ENCODE data around the gene MAML1.
"Not testable (repeated sequence)": the region's sequence is repeated elsewhere in the genome, so short reads cannot be mapped to it uniquely, and the experiment has no call there.

Gene MAML1

DNA sequence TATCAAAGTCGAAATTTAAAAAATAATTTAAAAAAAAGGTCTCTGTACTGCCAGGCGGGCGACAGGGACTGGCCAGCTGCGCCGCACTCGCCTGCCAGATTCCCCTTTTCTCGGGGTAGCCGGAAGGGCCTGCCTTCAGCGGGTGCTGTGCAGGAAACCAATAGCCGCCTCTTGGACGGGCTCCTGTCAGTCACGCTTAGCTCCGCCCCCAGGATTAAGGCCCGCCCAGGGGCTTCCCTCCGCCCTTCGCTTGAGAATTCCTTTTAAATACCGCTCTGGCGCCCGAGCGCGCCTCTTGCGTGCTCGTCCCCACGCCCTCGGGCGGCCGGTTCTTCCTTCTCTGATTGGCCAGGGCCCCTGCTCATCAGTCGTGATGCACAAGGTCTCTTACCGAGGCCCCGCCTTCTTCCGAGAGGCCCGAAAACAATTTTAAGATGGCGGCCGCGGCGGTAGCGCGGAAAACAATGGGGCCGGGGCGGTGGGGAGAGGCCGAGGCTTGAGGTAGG is at the start of gene MAML1:
MAML1 (plus strand) TSS at position 411 of the 506 bp plus-strand sequence. CDS start 291 bp downstream, outside the sequence.
- DNase-seq = peak; percentile 100

DNA sequence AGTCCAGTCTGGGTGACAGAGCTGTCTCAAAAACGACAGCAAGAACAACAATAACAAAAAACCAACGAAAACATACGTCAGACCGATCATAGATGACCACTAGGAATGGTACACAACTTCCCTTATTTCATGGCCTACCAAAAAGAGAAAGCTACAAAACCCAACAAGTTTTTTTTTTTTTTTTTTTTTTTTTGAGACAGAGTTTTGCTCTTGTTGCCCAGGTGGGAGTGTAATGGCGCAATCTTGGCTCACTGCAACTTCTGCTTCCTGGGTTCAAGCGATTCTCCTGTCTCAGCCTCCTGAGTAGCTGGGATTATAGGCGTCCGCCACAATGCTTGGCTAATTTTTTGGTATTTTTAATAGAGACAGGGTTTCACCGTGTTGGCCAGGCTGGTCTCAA is 43.4 kb upstream of the MAML1 start:
- not testable (repeated sequence) for DNase-seq

- no peak for DNase-seq
Observed at GRCh38 chr5:179694561-179694960, 38.1 kb upstream of the MAML1 start.

DNA sequence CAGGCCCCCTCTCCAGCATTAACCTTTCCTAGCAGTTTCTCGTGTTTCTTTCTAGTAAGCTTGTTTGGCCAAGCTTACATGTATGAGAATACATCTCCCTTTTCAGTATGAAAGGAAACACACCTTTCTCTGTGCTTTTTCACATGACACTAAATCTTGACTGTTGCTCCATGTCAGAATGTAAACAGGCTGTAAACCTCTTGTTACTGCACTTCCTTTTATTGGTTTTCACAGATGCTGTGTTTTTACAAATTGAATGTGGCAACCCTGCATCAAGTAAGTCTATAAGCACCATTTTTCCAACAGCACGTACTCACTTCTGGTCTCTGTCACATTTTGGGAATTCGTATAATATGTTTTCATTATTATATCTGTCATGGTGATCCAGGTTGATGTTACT is 36.0 kb upstream of the MAML1 start:
- no peak for DNase-seq

DNA sequence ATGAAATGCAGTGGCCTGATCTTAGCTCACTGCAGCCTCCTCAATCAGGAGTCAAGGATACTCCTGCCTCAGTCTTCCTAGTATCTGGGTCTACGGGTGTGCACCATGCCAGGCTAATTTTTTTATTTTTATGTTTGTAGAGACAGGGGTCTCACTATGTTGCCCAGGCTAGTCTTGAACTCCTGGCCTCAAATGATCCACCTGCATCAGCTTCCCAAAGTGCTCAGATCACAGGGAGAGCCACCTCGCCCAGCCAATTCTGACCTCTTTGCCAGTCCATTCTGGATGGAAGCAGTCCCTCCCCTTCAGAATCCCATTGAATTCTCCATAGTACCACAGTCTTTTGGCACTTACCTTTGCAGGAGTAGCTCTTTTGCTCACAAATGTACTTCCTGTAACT is 35.5 kb upstream of the MAML1 start:
- DNase-seq = no peak

- DNase-seq = not testable (repeated sequence)
Observed at GRCh38 chr5:179697543-179697942, 35.1 kb upstream of the MAML1 start.

DNA sequence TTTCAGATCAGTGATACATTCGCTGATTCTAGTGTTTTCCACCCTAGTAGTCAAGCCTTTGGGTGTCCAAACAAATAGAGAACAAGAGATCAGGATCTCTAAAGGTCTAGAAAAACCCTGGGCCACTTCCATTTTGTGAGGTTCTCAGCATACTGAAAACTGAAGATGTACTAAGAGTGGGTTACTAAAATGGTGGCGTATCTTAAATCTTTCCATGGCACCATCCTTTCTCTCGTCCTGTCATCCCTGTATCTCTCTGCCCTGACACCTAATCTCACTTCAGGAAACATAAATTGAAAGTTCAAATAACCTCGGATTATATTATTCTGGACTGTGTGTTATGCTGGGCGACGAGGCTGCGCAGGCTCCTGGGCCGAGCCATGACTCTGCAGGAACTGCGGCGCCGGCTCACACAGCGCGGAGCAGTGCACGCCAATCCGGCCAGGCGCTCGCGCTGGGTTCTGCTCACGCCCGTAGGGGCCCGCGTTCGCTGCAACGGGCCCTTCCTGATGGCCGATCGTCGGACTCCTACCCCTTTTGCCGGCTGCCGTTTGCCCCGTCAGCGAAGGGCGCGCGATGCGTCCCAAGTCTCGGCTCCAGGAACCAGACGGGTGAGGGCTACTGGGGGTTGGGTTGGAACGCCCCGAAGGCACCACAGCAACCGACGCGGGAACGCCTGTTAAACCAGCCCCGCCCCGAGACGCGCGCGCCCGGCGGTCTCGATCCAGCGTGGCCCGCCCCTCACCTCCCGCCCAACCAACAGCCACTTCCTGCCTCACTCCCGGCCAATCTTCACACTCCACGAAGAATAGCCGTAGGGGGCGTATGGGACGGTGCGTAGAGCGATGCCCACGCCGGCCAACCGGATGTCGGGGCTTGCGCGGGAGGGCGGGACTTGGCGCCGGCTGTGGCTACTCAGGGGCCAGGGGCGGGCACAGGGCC is 34.4 kb upstream of the MAML1 start:
- DNase-seq = peak; percentile 100

GRCh38 chr5:179698935-179699615 is 33.5 kb upstream of the MAML1 start, which contains the start of gene CANX:
Gene CANX (plus strand): TSS chr5:179698967. CDS start chr5:179705682, 6,715 bp downstream.
- no peak for DNase-seq

GRCh38 chr5:179699616-179700237 is 32.9 kb upstream of the MAML1 start:
- peak; percentile 24 for DNase-seq

DNA sequence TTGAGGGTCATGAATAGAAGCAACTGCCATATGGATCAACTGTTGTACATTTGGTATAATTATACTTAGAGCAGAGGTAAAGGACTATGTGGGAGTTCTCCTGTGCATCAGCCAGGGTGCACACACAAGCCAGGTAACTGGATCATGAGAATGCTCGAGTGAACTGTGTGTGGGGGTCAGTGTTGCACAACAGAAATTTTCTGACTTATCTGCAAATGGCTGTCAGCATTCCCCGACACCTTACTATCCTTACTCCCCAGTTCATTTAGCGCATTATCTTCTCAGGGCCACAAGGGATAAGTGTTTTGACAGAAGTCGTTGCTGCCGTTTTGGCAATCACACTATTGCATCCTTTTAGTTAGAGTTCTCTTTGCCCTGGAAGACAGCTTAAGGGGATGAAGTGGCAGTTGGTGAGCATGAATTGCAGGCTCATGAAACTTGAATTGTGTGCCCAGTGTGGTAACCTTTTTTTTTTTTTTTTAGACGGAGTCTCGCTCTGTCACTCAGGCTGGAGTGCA is 32.2 kb upstream of the MAML1 start:
- no peak for DNase-seq

DNA sequence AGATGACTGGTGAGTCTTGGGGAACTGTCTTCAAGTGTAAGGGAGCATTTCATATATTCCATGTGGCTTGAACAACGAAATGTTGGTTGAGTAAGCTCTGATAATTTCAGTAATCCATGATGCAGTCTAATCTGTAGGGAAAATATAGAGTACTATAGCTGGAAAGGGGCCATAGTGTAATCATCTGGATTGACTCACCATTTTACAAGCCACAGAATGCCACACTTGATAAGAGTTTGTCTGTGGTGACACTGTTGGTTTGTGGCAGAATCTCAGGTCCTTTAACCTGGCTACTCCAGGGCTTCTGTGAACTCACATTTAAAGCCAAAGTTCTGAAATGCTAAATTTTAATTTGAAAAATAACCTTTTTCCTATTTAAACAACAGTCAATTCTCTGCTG is 16.3 kb upstream of the MAML1 start:
- DNase-seq = no peak

- DNase-seq = no peak
Observed at GRCh38 chr5:179720222-179720621, 12.4 kb upstream of the MAML1 start.

DNA sequence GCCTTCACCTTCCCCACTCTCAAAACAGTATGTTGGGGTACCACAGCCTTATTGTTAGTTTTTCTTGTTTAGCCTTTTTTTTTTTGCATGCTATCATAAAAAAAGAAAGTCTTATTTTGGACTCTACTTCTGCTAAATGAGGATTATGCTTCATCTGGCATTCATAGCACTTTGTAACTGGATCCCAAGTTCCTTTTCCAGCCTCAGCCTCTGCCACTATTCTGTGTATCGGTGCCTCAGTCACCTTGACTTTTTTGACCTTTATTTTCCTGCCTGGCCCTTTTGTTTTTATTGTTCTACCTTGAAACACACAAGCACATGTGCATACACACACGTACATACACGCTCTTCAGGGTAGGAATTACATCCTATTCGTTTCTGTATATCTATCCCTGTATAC is 8.5 kb upstream of the MAML1 start:
- DNase-seq = no peak

DNA sequence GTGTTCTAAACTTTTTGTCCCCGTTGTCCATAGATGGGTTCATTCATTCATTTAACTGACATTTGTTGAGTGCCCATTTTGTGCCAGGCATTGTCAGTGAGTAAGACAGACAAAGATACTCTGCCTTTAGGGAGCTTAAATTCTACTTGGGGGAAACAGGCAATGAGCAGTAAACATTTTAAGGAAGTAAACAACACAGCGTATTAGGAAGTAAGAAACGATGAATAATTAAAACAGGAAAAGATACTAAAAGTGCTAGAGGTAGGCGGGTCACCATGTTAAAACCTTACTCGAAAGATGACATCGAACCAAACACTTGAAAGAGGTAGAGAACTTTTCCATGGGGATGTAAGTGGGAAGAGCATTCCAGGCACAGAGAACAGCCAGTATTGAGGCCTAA is 5.5 kb upstream of the MAML1 start:
- no peak for DNase-seq

GRCh38 chr5:179729303-179729702 is 3.3 kb upstream of the MAML1 start:
- DNase-seq = no peak

DNA sequence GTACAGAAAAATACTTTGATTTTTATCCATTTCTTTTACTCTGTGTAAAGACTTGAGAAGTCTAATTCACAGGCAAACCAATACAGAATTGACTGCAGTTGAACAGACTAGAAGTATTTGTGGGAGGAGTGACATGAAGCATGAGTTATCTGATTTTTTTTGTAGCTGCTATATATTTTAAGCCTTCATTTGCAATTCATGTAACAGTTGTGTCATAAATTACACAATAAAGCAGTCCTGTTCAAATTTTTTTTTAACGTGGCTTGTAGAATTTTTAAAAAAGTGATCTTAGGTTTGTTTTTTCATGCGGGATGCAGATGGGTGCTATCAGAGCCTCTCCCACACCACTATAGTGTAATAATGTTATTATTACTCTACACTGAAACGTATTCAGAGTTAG is 2.9 kb upstream of the MAML1 start:
- DNase-seq = no peak

- DNase-seq = no peak
Observed at GRCh38 chr5:179730356-179730755, 2.3 kb upstream of the MAML1 start.

GRCh38 chr5:179730852-179731251 is 1.8 kb upstream of the MAML1 start:
- DNase-seq = no peak

DNA sequence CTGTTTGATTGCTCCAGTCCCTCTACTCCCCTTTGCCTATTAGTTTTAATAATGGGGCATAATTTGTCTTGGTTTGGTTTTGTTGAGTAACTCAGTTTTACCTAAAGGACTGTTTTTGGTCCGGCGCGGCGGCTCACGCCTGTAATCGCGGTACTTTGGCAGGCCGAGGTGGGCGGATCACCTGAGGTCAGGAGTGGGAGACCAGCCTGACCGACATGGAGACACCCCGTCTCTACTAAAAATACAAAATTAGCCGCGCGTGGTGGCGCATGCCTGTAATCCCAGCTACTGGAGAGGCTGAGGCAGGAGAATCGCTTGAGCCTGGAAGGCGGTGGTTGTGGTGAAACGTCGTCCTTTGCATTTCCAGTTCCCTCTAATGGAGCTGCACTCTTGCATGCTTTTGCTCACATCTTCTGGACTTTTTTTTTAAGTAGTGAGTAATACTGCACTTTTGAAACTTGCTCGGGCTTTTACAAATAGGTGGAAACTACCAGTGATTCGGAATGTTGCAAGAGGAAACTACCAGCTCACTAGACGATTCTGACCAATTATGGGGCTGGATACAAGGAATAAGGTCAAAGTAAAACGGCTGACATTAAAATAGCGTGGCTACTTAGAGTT is 721 bp upstream of the MAML1 start:
- DNase-seq = peak; percentile 63

DNA sequence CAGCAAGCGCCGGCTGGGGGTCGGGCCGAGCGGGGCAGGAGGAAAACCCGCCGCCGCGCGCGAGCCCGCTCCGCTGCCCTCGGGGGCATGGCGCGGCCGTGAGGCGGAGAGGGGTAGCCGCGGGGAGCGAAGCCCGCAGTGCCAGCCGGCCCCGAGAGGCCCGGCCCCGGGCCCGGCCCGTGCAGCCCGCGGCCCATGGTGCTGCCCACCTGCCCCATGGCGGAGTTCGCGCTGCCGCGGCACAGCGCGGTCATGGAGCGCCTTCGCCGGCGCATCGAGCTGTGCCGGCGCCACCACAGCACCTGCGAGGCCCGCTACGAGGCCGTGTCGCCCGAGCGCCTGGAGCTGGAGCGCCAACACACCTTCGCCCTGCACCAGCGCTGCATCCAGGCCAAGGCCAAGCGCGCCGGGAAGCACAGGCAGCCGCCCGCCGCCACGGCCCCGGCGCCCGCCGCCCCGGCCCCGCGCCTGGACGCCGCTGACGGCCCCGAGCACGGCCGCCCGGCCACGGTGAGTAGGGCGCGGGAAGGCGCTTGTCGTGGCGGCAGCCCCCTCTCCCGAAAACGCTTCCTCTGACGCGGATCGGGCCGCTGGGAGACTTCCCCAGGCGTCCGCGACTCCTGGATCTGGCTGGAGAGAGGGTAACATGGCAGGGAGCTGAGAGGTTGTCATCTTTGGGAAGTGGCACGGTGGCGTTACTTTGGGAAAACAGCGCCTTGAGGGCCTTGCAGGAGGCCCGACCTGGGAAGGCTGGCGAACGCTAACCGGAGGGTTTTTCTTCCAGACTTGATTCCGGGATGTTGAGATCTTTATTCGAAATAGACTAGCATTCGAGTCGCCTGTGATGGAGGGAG is 523 bp downstream of the MAML1 start:
- peak; percentile 17 for DNase-seq

- no peak for DNase-seq
Observed at GRCh38 chr5:179733772-179734126, 1.1 kb downstream of the MAML1 start.

All from CD4-positive, alpha-beta T cell treated with Interleukin-4 for 4 hours (primary cell).